Liver (tissue), 9 donors: ENCODE measurements around the gene UBE3D. TPM values are rescaled to one million over a fixed set of nuclear protein-coding genes. Genes with fewer than 3 reads are reported as not detected.

ENCODE experiments used
- DNase-seq: peaks from one replicate; pipeline ENCODE4 v3.0.0-alpha.2; 2017; ENCODE audit warnings: low spot score
- H3K27ac ChIP-seq, 2 donors: one replicate each; pipeline ENCODE4 v1.7.0; 2013; ENCODE audit warnings: inconsistent platforms in 2 of 2, low read length in 2 of 2, control low read depth in 1 of 2, low read depth in 1 of 2, mild to moderate bottlenecking in 1 of 2
- H3K27me3 ChIP-seq, 4 donors: one replicate each; pipeline versions ENCODE4 v1.6.1 to v1.7.0; 2013; ENCODE audit warnings: low read length in 3 of 4, inconsistent platforms in 1 of 4, mild to moderate bottlenecking in 1 of 4, moderate library complexity in 1 of 4; ENCODE audit not compliant: control insufficient read depth in 4 of 4, insufficient read depth in 4 of 4
- H3K36me3 ChIP-seq, 4 donors: one replicate each; pipeline versions ENCODE4 v1.6.1 to v1.7.0; 2013; ENCODE audit warnings: low read length in 3 of 4, mild to moderate bottlenecking in 3 of 4, low read depth in 1 of 4, moderate library complexity in 1 of 4; ENCODE audit not compliant: control insufficient read depth in 4 of 4, insufficient read depth in 3 of 4
- H3K4me1 ChIP-seq, 4 donors: one replicate each; pipeline versions ENCODE4 v1.6.1 to v1.7.0; 2013; ENCODE audit warnings: low read length in 3 of 4, mild to moderate bottlenecking in 3 of 4, moderate library complexity in 1 of 4; ENCODE audit not compliant: control insufficient read depth in 4 of 4, insufficient read depth in 4 of 4
- H3K4me3 ChIP-seq, 3 donors: one replicate each; pipeline versions ENCODE4 v1.6.1 to v1.7.0; 2013; ENCODE audit warnings: low read length in 3 of 3, control low read depth in 1 of 3, low read depth in 1 of 3, mild to moderate bottlenecking in 1 of 3
- H3K9ac ChIP-seq, 2 donors: one replicate each; pipeline ENCODE4 v1.7.0; 2013; ENCODE audit warnings: low read length in 2 of 2, mild to moderate bottlenecking in 2 of 2, moderate library complexity in 2 of 2, control low read depth in 1 of 2, low read depth in 1 of 2
- H3K9me3 ChIP-seq, 4 donors: one replicate each; pipeline versions ENCODE4 v1.6.1 to v1.7.0; 2013; ENCODE audit warnings: low read length in 3 of 4; ENCODE audit not compliant: control insufficient read depth in 4 of 4
- EGR1 ChIP-seq, 2 donors: IDR thresholded peaks; 2 replicates each; pipeline ENCODE4 v1.6.1; 2016 to 2018; ENCODE audit warnings: antibody characterized with exemption in 2 of 2, low read depth in 2 of 2
- FOXA1 ChIP-seq: IDR thresholded peaks from 2 replicates; pipeline ENCODE4 v1.6.1; 2016; ENCODE audit warnings: antibody characterized with exemption
- FOXA2 ChIP-seq: IDR thresholded peaks from 2 replicates; pipeline ENCODE4 v1.6.1; 2016; ENCODE audit warnings: antibody characterized with exemption
- GABPA ChIP-seq, 2 donors: IDR thresholded peaks in 1 of 2; conservative IDR thresholded peaks in 1 of 2; 2 replicates each; pipeline ENCODE4 v1.6.1; 2016; ENCODE audit warnings: antibody characterized with exemption in 2 of 2, mild to moderate bottlenecking in 1 of 2, moderate library complexity in 1 of 2
- HNF4A ChIP-seq, 2 donors: conservative IDR thresholded peaks; 2 replicates each; pipeline ENCODE4 v1.6.1; 2016; ENCODE audit warnings: antibody characterized with exemption in 2 of 2, mild to moderate bottlenecking in 2 of 2
- HNF4G ChIP-seq: IDR thresholded peaks from 2 replicates; pipeline ENCODE4 v1.6.1; 2016; ENCODE audit warnings: antibody characterized with exemption
- JUND ChIP-seq, 2 donors: IDR thresholded peaks; 2 replicates each; pipeline ENCODE4 v1.6.1; 2016; ENCODE audit warnings: antibody characterized with exemption in 2 of 2
- NR2F2 ChIP-seq: IDR thresholded peaks from 2 replicates; pipeline ENCODE4 v1.6.1; 2016; ENCODE audit warnings: antibody characterized with exemption
- RXRA ChIP-seq, 2 donors: IDR thresholded peaks; 2 replicates each; pipeline ENCODE4 v1.6.1; 2017 to 2018; ENCODE audit warnings: antibody characterized with exemption in 2 of 2, mild to moderate bottlenecking in 1 of 2
- SP1 ChIP-seq: IDR thresholded peaks from 2 replicates; pipeline ENCODE4 v1.6.1; 2018; ENCODE audit warnings: antibody characterized with exemption, mild to moderate bottlenecking
- TAF1 ChIP-seq: conservative IDR thresholded peaks from 2 replicates; pipeline ENCODE4 v1.6.1; 2016; ENCODE audit warnings: antibody characterized with exemption, mild to moderate bottlenecking
- YY1 ChIP-seq: IDR thresholded peaks from 2 replicates; pipeline ENCODE4 v1.6.1; 2016; ENCODE audit warnings: antibody characterized with exemption, mild to moderate bottlenecking
- WGBS: extraction: QIAGEN DNeasy Blood & Tissue Kit; methylation state at CpG from one replicate; pipeline ENCODE4 v1.1.7; 2013; 5-methylcytosine and 5-hydroxymethylcytosine counted together
- polyA plus RNA-seq, 2 donors: library from polyadenylated mRNA; stranded (reverse) in 1 of 2; unstranded in 1 of 2; fragments of 200-250 nt in 1 of 2; fragments of >200 nt in 1 of 2; fragmentation: Nextera tagmentation in 1 of 2; extraction: Ambion mirVana in 1 of 2; gene quantifications; one replicate each; pipeline versions ENCODE4 v1.2.1 to v1.2.3, GENCODE V29; 2013 to 2015
- total RNA-seq, 2 donors: library from RNA; depleted of rRNA; stranded (reverse); fragments of >200 nt; gene quantifications; one replicate each; pipeline ENCODE4 v1.2.3, GENCODE V29; 2014
- TF ChIP-seq, protein P1 (sequence below): IDR thresholded peaks from 2 replicates; pipeline ENCODE4 v1.6.1; 2016; ENCODE audit warnings: antibody characterized with exemption, mild to moderate bottlenecking
- TF ChIP-seq, protein P2 (sequence below): IDR thresholded peaks from 2 replicates; pipeline ENCODE4 v1.6.1; 2016; ENCODE audit warnings: antibody characterized with exemption
- donor health status: healthy.
- donor health status: healthy.
- donor health status: healthy.
- donor health status: healthy.
- donor health status: healthy.

Gene UBE3D
- total and polyA plus RNA-seq, 4 donors = 0.78 to 6.4 (median 1.9) TPM

DNA sequence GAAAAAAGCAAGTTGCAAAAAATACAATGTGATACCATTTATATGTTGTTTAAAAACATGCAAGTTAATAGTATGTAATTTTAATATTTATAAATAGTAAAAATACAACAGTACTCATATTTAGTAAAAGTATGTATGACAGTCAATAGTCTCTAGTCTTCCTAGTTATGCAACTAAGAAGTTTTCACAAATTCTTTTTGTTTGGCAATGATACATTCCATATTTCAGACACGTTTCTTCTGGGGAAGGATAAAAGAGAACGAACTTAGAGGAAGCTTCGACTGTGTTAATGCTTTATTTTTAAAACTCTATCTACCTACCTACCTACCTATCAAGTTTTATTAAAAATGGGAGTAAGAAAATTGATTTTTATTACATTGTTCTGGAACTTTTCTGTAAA is 77.7 kb downstream of the UBE3D start:
- no peak for TF ChIP-seq TAF1
- TF ChIP-seq FOXA2 = no peak
- TF ChIP-seq, protein P1, sequence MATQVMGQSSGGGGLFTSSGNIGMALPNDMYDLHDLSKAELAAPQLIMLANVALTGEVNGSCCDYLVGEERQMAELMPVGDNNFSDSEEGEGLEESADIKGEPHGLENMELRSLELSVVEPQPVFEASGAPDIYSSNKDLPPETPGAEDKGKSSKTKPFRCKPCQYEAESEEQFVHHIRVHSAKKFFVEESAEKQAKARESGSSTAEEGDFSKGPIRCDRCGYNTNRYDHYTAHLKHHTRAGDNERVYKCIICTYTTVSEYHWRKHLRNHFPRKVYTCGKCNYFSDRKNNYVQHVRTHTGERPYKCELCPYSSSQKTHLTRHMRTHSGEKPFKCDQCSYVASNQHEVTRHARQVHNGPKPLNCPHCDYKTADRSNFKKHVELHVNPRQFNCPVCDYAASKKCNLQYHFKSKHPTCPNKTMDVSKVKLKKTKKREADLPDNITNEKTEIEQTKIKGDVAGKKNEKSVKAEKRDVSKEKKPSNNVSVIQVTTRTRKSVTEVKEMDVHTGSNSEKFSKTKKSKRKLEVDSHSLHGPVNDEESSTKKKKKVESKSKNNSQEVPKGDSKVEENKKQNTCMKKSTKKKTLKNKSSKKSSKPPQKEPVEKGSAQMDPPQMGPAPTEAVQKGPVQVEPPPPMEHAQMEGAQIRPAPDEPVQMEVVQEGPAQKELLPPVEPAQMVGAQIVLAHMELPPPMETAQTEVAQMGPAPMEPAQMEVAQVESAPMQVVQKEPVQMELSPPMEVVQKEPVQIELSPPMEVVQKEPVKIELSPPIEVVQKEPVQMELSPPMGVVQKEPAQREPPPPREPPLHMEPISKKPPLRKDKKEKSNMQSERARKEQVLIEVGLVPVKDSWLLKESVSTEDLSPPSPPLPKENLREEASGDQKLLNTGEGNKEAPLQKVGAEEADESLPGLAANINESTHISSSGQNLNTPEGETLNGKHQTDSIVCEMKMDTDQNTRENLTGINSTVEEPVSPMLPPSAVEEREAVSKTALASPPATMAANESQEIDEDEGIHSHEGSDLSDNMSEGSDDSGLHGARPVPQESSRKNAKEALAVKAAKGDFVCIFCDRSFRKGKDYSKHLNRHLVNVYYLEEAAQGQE = no peak
- H3K27ac ChIP-seq = no peak overlapping the region
- no peaks in the 10 kb centered on the region for H3K4me1 ChIP-seq
- DNase-seq = no peak
- WGBS = 87% methylated on average over 3 of the region's 3 CpGs
- no peaks in the 10 kb centered on the region for H3K27me3 ChIP-seq
- H3K36me3 ChIP-seq = peaks cover 0 to 1% (median 0%) of the 10 kb centered on the region in 4 donors
- no peak overlapping the region for H3K9ac ChIP-seq
- H3K4me3 ChIP-seq = no peak overlapping the region
- no peaks in the 10 kb centered on the region for H3K9me3 ChIP-seq

DNA sequence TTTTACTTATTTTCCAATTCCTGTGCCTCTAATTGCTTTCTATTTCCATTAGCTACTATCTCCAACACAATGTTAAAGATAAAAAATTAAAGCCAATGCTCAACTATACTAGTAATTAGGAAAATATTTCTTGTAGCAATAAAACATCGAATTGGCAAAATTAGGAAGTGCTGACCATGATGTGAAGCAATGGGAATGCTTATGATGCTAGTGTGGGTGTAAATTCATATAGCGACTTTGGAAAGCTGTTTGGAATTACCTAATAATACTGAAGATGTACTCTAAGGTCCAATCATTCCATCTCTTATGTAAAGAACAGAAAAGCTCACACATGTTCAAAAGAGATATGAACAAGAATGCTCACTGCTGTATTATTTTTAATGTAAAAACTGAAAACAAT is 78.2 kb downstream of the UBE3D start:
- Histone ChIP-seq H3K36me3 (peaks cover 0 to 1% (median 0%) of the 10 kb centered on the region in 4 donors), H3K27ac (no peak overlapping the region), H3K9ac (no peak overlapping the region), H3K9me3 (no peaks in the 10 kb centered on the region), H3K27me3 (no peaks in the 10 kb centered on the region), H3K4me3 (no peak overlapping the region), H3K4me1 (no peaks in the 10 kb centered on the region)
- no peak for DNase-seq
- TF ChIP-seq GABPA (IDR thresholded peaks at IDR 0.05 in 1 of 2, conservative IDR thresholded peaks at IDR 0.05 in 1 of 2) = no peak
- TF ChIP-seq TAF1 = no peak
- no peak for TF ChIP-seq YY1
- TF ChIP-seq FOXA1 = no peak
- no peak for TF ChIP-seq HNF4A (conservative IDR thresholded peaks at IDR 0.05)
- no peak for TF ChIP-seq EGR1 (IDR thresholded peaks at IDR 0.05; ENCODE audit: low read depth in 2 of 2)
- TF ChIP-seq NR2F2 = no peak
- TF ChIP-seq, protein P2, sequence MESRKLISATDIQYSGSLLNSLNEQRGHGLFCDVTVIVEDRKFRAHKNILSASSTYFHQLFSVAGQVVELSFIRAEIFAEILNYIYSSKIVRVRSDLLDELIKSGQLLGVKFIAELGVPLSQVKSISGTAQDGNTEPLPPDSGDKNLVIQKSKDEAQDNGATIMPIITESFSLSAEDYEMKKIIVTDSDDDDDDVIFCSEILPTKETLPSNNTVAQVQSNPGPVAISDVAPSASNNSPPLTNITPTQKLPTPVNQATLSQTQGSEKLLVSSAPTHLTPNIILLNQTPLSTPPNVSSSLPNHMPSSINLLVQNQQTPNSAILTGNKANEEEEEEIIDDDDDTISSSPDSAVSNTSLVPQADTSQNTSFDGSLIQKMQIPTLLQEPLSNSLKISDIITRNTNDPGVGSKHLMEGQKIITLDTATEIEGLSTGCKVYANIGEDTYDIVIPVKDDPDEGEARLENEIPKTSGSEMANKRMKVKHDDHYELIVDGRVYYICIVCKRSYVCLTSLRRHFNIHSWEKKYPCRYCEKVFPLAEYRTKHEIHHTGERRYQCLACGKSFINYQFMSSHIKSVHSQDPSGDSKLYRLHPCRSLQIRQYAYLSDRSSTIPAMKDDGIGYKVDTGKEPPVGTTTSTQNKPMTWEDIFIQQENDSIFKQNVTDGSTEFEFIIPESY = no peak
- TF ChIP-seq JUND (IDR thresholded peaks at IDR 0.05) = no peak
- TF ChIP-seq FOXA2 = no peak
- TF ChIP-seq HNF4G = no peak
- TF ChIP-seq RXRA (IDR thresholded peaks at IDR 0.05) = no peak
- TF ChIP-seq, protein P1 = no peak
- no peak for TF ChIP-seq SP1
- WGBS = 92% methylated on average over 2 of the region's 2 CpGs
